Stimulated activated naive CD4-positive, alpha-beta T cell treated with Interleukin-2 at 50 U/mL for 16 hours (primary cell): ENCODE data around the gene HSD17B11.
"Not testable (repeated sequence)": the region's sequence is repeated elsewhere in the genome, so short reads cannot be mapped to it uniquely, and the experiment has no call there.

Source experiments
- DNase-seq: peaks from one replicate; lab custom pipeline; 2025; lab: John Stamatoyannopoulos, UW

The HSD17B11 gene

DNA sequence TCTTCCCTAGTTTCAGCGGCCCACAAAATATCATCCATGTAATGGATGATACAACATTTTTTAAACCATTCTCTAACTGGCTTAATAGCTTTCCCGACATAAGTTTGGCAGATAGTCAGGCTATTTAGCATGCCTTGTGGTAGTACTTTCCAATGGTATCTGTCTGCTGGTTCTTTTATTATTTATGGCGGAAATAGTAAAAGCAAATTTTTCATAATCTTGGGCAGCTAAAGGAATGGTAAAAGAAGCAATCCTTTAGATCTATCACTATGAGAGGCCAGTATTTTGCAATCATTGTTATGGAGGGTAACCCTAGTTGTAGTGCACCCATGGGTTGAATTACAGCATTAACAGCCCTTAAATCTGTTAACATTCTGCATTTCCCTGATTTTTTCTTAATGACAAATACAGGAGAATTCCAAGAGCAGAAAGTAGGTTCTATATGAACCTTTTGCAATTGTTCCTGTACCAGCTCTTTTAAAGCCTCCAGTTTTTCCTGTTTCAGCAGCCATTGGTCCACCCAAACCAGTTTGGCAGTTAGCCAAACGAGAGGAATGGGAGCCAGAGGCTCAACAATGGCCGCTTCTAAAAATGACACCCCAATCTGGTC is 14.3 kb upstream of the HSD17B11 start:
- DNase-seq = no peak

GRCh38 chr4:87403732-87404131 is 12.7 kb upstream of the HSD17B11 start:
- not testable (repeated sequence) for DNase-seq

DNA sequence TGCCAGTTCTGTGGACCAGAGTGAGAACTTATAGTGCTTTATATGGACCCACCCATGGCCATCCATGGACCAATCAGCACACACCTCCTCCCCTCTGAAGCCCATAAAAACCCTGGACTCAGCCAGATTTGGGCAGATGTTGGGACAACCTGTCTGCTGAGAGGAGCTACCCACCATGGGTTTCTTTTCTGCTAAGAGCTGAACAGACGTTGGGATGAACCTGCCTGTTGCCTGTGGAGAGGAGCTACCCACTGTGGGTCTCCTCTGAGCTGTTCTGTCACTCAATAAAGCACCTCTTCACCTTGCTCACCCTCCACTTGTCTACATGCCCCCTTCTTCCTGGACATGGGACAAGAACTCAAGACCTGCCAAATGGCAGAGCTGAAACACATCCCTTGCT is 9.0 kb upstream of the HSD17B11 start:
- DNase-seq = no peak

GRCh38 chr4:87399148-87399547 is 8.2 kb upstream of the HSD17B11 start:
- DNase-seq = no peak

DNA sequence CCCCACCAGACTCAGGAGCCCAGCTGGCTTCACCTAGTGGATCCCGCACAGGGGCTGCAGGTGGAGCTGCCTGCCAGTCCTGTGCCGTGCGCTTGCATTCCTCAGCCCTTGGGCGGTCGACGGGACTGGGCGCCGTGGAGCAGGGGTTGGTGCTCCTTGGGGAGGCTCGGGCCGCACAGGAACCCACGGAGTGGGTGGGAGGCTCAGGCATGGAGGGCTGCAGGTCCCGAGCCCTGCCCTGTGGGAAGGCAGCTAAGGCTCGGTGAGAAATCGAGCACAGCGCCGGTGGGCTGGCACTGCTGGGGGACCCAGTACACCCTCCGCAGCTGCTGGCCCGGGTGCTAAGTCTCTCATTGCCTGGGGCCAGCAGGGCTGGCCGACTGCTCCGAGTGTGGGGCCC is 4.9 kb upstream of the HSD17B11 start:
- not testable (repeated sequence) for DNase-seq

DNA sequence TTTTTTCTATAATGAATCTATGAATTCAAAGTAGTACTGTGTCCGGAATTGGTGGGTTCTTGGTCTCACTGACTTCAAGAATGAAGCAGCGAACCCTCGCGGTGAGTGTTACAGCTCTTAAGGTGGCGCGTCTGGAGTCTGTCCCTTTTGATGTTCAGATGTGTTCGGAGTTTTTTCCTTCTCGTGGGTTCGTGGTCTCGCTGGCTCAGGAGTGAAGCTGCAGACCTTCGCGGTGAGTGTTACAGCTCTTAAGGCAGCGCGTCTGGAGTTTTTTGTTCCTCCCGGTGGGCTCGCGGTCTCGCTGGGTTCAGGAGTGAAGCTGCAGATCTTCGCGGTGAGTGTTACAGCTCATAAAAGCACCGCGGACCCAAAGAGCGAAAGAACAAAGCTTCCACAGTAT is 4.1 kb upstream of the HSD17B11 start:
- DNase-seq = not testable (repeated sequence)

- DNase-seq = no peak
Measured at GRCh38 chr4:87392183-87392582, 1.2 kb upstream of the HSD17B11 start.

GRCh38 chr4:87391576-87392054 is 627 bp upstream of the HSD17B11 start:
- DNase-seq = peak; percentile 22

DNA sequence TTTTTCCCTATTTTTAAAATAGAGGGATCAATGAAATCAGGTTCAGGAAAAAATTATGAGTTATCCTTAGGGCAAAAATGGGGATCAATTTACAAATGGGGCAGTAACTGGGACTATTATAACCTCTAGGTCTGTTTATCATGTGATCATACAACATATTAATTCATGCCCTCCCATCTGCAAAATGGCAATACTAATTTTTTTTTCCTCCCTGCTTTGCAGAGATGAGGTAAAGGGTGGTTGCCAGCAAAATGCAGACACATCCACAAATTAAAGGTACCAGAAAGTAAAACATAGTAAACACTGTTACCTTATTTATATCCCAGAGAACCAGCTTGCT is 467 bp downstream of the HSD17B11 start:
- DNase-seq = no peak

DNA sequence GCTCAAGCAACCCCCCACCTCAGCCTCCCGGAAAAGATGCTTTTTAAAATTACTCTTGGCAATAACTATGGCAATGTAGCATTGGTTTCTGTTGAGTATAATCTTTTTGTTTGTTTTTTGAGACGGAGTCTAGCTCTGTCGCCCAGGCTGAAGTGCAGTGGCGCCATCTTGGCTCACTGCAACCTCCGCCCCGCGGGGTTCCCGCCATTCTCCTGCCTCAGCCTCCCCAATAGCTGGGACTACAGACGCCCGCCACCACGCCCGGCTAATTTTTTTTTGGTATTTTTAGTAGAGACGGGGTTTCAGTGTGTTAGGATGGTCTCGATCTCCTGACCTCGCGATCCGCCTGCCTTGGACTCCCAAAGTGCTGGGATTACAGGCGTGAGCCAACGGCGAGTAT is 933 bp downstream of the HSD17B11 start:
- DNase-seq = not testable (repeated sequence)

GRCh38 chr4:87388901-87389300 is 2.1 kb downstream of the HSD17B11 start:
- no peak for DNase-seq

DNA sequence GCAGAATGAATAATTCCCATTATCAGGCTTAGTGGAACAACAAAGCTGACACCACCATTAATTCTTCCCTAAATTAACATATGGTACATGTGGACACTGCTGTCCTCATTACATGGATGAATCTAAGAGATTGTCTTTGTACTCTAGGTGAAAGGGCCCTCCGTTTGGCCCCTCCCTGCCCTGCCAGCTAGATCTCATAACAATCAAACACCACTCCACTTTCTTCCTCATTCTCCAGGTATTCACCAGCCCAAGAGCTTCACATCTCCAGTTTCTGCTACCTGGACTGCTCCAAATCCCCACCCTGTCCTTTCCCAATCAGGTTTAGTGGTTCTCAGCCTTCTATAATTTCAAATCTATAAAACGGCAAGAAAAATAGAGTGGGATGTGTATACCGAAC is 3.8 kb downstream of the HSD17B11 start:
- DNase-seq = no peak

GRCh38 chr4:87384466-87385132 is 6.4 kb downstream of the HSD17B11 start:
- DNase-seq = not testable (repeated sequence)

DNA sequence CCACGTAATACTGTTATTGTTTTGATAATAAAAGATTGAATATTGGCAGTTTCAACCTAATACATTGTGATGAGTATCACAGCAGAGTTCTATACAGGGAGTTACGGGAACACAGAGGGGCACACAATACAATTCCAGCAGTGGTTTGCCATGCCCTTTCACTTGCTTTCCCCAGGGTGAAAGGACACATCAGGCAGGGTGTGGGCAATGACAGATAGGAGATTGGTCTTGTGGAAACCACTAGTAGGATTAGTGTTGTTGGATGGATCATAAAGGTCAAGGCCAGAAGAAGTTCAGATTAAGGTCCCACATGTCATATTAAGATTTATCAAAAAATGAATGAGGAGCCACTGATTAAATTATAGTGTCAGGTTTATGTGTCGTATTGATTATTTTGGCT is 8.1 kb downstream of the HSD17B11 start:
- DNase-seq = no peak

DNA sequence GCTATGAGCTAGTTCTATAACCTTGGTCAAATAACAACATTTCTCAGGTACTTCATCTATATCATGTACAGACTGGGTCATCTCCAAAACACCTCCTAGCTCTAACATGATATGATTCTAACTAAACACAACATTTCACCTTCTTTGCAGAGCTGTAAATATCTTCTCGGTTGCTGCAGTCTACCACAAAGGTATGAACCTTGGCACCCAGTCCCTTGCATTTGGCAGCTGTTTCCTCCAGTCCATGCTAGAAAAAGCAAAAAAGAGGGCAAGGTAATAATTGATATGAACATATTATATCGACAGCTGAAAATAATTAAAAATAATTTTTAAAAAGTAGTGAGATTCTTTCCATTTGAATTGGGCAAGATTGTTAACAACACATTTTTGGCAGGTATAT is 8.9 kb downstream of the HSD17B11 start:
- DNase-seq = no peak

DNA sequence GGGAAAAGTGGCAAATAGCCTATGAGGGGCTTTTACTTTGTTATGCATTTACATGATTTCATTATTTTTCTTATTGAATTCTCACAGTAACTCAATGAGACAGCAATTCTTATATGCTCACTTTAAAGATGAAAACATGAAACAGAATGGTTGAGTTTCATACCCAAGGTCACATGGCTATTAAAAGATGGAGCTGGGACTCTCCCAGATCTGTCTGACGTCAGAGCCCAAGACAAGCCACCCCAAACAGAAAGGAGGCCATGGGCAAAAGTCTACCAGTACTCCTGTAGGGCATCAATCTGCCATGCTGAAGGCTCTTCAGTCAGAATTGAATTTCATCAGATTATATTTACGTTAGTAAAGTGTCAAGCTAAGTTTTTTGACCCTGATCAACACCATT is 13.2 kb downstream of the HSD17B11 start:
- no peak for DNase-seq

- DNase-seq = no peak
Measured at GRCh38 chr4:87375719-87376291, 15.2 kb downstream of the HSD17B11 start.

GRCh38 chr4:87370068-87370467 is 20.9 kb downstream of the HSD17B11 start:
- DNase-seq = no peak

- DNase-seq = no peak
Measured at GRCh38 chr4:87366521-87367162, 24.3 kb downstream of the HSD17B11 start.

DNA sequence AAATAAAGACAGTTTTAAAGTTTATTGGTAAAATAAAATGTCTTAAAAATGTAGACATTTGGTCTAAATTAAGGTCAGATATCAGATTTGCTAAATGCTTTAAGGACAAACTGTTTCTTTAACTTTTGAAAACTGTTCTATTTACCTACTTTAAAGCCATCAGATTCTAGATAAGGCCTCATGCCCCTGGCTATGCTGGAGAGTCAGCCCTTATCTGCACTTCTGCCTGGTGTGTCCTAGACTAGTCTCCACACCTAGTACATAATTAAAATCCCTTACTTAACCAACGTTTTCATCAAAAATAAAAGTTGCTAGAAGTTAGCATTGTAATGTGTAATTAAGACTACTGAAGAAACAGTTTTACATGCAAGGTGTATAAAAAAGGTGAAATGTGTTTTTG is 25.6 kb downstream of the HSD17B11 start:
- DNase-seq = no peak

DNA sequence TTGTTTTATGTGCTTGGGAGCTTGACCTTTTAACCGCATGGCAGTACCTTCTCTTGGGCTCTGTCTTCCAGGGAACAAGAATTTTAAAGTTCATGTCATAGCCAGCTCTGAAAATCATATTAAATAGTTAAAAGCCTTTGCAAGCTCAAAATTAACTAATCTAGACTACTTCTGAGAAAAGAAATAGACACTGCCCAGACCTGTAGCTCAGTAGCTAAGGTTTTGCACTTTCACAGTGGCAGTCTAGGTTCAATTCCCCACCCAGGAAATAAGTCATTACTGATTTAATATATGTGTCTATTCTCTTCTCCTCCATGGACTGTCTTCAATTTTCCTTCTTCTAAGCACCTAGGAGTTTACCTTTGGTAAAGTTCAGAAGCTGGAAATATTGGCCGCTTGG is 27.4 kb downstream of the HSD17B11 start:
- DNase-seq = no peak

GRCh38 chr4:87360338-87360935 is 30.6 kb downstream of the HSD17B11 start:
- DNase-seq = no peak

DNA sequence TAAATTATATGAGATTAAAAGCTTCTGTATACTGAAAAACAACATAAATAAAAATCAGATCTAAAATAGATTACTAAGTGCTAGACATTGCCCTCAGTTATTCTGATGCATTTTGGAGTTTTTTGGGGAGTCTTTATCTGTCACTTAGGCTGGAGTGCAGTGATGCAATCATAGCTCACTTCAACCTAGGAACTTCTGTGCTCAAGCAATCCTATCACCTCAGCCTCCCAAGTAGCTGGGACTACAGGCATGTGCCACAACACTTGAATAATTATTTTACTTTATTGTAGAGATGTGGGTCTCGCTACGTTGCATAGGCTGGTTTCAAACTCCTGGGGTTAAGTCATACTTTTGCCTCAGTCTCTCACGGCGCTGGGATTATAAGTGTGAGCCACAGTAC is 31.7 kb downstream of the HSD17B11 start:
- DNase-seq = no peak
